Measurements from ENCODE around the gene EEF1AKMT2. TPM values are rescaled to one million over a fixed set of nuclear protein-coding genes. Genes with fewer than 3 reads are reported as not detected.

Gene EEF1AKMT2
- total RNA-seq, 1 experiment from 2014 or later, result 21.6 TPM

DNA sequence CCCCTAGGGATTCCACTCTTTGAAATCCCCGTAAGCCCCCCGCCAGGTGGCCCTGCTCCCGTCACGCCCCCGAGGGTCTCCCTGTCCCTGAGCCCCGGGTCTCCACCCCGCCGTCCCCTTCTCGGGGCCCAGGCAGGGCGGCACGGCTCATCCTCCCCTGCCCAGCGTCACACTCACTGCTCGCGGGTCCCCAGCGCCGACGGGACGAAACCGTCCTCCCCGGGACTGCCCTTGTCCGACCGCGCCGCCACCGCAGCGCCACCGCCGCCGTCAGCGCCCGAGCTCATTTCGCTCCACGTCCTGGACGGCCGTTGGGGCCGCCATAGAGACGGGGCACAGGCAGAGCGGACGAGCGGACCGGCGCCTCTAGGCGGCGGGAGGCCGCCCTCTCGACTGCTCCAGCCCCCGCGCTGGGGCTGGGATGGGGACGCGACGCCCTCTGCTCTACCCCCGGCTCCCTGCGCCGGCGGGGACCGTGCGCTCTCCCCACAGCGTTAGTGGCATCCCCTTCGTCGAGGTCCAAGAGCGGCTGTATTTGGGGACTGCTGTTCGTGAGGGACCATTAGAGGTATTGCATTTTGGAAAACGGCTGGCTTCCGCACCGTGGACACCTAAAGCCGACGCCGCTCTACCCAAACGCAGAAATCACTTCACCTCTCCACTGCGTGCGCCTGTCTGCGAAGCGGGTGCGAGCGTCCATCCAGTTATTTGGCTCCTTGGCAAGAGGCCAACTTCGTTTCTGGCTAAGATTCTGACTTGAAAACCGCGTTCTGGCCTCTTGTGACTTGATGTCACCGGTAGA, at the start of gene EEF1AKMT2 (continued):
- TF ChIP-seq E2F1 (CRISPR knock-in tag; IDR thresholded peaks at IDR 0.05) (peak; percentile 53; the same call in 1 of the 2 replicates), MYBL2 (CRISPR knock-in tag; IDR thresholded peaks at IDR 0.05) (peak; percentile 98), ZNF512 (CRISPR knock-in tag; IDR thresholded peaks at IDR 0.05; ENCODE audit: borderline replicate concordance) (no peak), CREM (CRISPR knock-in tag; IDR thresholded peaks at IDR 0.05) (peak; percentile 84), FOXJ3 (CRISPR knock-in tag; IDR thresholded peaks at IDR 0.05; ENCODE audit: borderline replicate concordance) (no peak), ZBTB43 (CRISPR knock-in tag; IDR thresholded peaks at IDR 0.05) (peak; percentile 95), TEAD4 (CRISPR knock-in tag; IDR thresholded peaks at IDR 0.05) (0 out of 2 replicates have a peak, but pooled peaks have one; percentile 29), ATF6 (CRISPR knock-in tag; IDR thresholded peaks at IDR 0.05) (no peak), RORB (CRISPR knock-in tag; IDR thresholded peaks at IDR 0.05) (no peak), ZNF263 (CRISPR knock-in tag; IDR thresholded peaks at IDR 0.05; ENCODE audit: low read depth) (peak; percentile 71; the same call in 1 of the 2 replicates), USF1 (CRISPR knock-in tag; IDR thresholded peaks at IDR 0.05) (peak; percentile 71), ZNF317 (CRISPR knock-in tag; IDR thresholded peaks at IDR 0.05; ENCODE audit: borderline replicate concordance, low read depth) (no peak), ZNF532 (CRISPR knock-in tag; IDR thresholded peaks at IDR 0.05; ENCODE audit: borderline replicate concordance) (no peak)
- TF ChIP-seq, protein P1, sequence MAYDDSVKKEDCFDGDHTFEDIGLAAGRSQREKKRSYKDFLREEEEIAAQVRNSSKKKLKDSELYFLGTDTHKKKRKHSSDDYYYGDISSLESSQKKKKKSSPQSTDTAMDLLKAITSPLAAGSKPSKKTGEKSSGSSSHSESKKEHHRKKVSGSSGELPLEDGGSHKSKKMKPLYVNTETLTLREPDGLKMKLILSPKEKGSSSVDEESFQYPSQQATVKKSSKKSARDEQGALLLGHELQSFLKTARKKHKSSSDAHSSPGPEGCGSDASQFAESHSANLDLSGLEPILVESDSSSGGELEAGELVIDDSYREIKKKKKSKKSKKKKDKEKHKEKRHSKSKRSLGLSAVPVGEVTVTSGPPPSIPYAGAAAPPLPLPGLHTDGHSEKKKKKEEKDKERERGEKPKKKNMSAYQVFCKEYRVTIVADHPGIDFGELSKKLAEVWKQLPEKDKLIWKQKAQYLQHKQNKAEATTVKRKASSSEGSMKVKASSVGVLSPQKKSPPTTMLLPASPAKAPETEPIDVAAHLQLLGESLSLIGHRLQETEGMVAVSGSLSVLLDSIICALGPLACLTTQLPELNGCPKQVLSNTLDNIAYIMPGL (CRISPR knock-in tag; IDR thresholded peaks at IDR 0.05), result peak; percentile 100
- TF ChIP-seq, protein P2, sequence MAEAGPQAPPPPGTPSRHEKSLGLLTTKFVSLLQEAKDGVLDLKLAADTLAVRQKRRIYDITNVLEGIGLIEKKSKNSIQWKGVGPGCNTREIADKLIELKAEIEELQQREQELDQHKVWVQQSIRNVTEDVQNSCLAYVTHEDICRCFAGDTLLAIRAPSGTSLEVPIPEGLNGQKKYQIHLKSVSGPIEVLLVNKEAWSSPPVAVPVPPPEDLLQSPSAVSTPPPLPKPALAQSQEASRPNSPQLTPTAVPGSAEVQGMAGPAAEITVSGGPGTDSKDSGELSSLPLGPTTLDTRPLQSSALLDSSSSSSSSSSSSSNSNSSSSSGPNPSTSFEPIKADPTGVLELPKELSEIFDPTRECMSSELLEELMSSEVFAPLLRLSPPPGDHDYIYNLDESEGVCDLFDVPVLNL (CRISPR knock-in tag; IDR thresholded peaks at IDR 0.05; ENCODE audit: borderline replicate concordance, low read depth), result peak; percentile 38; the same call in 1 of the 2 replicates
- TF ChIP-seq, protein P3, sequence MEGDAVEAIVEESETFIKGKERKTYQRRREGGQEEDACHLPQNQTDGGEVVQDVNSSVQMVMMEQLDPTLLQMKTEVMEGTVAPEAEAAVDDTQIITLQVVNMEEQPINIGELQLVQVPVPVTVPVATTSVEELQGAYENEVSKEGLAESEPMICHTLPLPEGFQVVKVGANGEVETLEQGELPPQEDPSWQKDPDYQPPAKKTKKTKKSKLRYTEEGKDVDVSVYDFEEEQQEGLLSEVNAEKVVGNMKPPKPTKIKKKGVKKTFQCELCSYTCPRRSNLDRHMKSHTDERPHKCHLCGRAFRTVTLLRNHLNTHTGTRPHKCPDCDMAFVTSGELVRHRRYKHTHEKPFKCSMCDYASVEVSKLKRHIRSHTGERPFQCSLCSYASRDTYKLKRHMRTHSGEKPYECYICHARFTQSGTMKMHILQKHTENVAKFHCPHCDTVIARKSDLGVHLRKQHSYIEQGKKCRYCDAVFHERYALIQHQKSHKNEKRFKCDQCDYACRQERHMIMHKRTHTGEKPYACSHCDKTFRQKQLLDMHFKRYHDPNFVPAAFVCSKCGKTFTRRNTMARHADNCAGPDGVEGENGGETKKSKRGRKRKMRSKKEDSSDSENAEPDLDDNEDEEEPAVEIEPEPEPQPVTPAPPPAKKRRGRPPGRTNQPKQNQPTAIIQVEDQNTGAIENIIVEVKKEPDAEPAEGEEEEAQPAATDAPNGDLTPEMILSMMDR (IDR thresholded peaks at IDR 0.05), result no peak

Measured in WTC11 (cell line).